Lung (tissue), 12 donors: ENCODE results near the gene MOB3C. TPM values are rescaled to one million over a fixed set of nuclear protein-coding genes. Genes with fewer than 3 reads are reported as not detected.
"Not testable (repeated sequence)": the region's sequence is repeated elsewhere in the genome, so short reads cannot be mapped to it uniquely, and the experiment has no call there.

Source experiments
- ATAC-seq: fragments of 200-7000 bp; cut with Tn5 transposase; one replicate; pipeline ENCODE4 v1.9.1; 2020; ENCODE audit warnings: moderate number of reproducible peaks; ENCODE audit not compliant: insufficient read depth, low FRiP score
- DNase-seq, 3 donors: peaks; one replicate each; pipeline ENCODE4 v3.0.0-alpha.2; 2013 to 2017
- H3K27ac ChIP-seq, 2 donors: one replicate each; pipeline ENCODE4 v1.5.1; 2013; ENCODE audit warnings: mild to moderate bottlenecking in 2 of 2, moderate library complexity in 2 of 2, control low read depth in 1 of 2, inconsistent platforms in 1 of 2, low read depth in 1 of 2, low read length in 1 of 2
- H3K27me3 ChIP-seq, 3 donors: one replicate each; pipeline ENCODE4 v1.5.1; 2013; ENCODE audit warnings: low read length in 2 of 3; ENCODE audit not compliant: control insufficient read depth in 3 of 3, insufficient read depth in 3 of 3
- H3K36me3 ChIP-seq, 4 donors: one replicate each; pipeline ENCODE4 v1.5.1; 2013; ENCODE audit warnings: low read length in 4 of 4, mild to moderate bottlenecking in 1 of 4, moderate library complexity in 1 of 4; ENCODE audit not compliant: control insufficient read depth in 4 of 4, insufficient read depth in 4 of 4
- H3K4me1 ChIP-seq, 5 donors: one replicate each; pipeline ENCODE4 v1.5.1; 2013; ENCODE audit warnings: low read length in 5 of 5, mild to moderate bottlenecking in 2 of 5, moderate library complexity in 1 of 5; ENCODE audit not compliant: control insufficient read depth in 5 of 5, insufficient read depth in 5 of 5
- H3K4me3 ChIP-seq: one replicate; pipeline ENCODE4 v1.5.1; 2013; ENCODE audit warnings: mild to moderate bottlenecking, control low read depth, moderate library complexity
- H3K9ac ChIP-seq, 2 donors: one replicate each; pipeline ENCODE4 v1.5.1; 2013; ENCODE audit warnings: low read length in 2 of 2, control low read depth in 1 of 2; ENCODE audit not compliant: insufficient read depth in 1 of 2
- H3K9me3 ChIP-seq, 4 donors: one replicate each; pipeline ENCODE4 v1.5.1; 2013; ENCODE audit warnings: low read length in 3 of 4, mild to moderate bottlenecking in 1 of 4, moderate library complexity in 1 of 4; ENCODE audit not compliant: control insufficient read depth in 4 of 4, insufficient read depth in 3 of 4
- WGBS, 2 donors: extraction: QIAGEN DNeasy Blood & Tissue Kit; methylation state at CpG; one replicate each; pipeline ENCODE4 v1.1.7; 2013; 5-methylcytosine and 5-hydroxymethylcytosine counted together
- polyA plus RNA-seq, 2 donors: library from polyadenylated mRNA; stranded (reverse); fragments of 200-250 nt; gene quantifications; one replicate each; pipeline ENCODE4 v1.2.1, GENCODE V29; 2013
- total RNA-seq, 2 donors: library from RNA; depleted of rRNA in 1 of 2; stranded (reverse); fragments of >200 nt in 1 of 2; gene quantifications; one replicate each; pipeline ENCODE4 v1.2.1, GENCODE V29; 2014 to 2021
- TF ChIP-seq, protein P1 (sequence below): IDR thresholded peaks from 2 replicates; pipeline ENCODE4 v1.5.1; 2012; ENCODE audit warnings: mild to moderate bottlenecking; ENCODE audit errors: control extremely low read depth, extremely low read depth
- donor health status: control.
- donor health status: control.
- donor health status: Bipolar disorder and iron deficiency.
- donor health status: healthy.
- donor health status: DM: yes; HTN: yes; CAD: no.

MOB3C gene
- total and polyA plus RNA-seq, 4 donors, result 10.6 to 28.7 (median 16.5) TPM

GRCh38 chr1:46659307-46659870, 42.8 kb upstream of the MOB3C start:
- peaks cover 0 to 2% (median 0%) of the 10 kb centered on the region in 5 donors for H3K4me1 ChIP-seq
- no peak for DNase-seq
- TF ChIP-seq, protein P1, sequence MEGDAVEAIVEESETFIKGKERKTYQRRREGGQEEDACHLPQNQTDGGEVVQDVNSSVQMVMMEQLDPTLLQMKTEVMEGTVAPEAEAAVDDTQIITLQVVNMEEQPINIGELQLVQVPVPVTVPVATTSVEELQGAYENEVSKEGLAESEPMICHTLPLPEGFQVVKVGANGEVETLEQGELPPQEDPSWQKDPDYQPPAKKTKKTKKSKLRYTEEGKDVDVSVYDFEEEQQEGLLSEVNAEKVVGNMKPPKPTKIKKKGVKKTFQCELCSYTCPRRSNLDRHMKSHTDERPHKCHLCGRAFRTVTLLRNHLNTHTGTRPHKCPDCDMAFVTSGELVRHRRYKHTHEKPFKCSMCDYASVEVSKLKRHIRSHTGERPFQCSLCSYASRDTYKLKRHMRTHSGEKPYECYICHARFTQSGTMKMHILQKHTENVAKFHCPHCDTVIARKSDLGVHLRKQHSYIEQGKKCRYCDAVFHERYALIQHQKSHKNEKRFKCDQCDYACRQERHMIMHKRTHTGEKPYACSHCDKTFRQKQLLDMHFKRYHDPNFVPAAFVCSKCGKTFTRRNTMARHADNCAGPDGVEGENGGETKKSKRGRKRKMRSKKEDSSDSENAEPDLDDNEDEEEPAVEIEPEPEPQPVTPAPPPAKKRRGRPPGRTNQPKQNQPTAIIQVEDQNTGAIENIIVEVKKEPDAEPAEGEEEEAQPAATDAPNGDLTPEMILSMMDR, result no peak
- no peak overlapping the region for H3K27ac ChIP-seq
- H3K27me3 ChIP-seq, result no peaks in the 10 kb centered on the region
- H3K4me3 ChIP-seq, result no peak overlapping the region
- ATAC-seq, result no peak
- H3K9me3 ChIP-seq, result no peaks in the 10 kb centered on the region
- WGBS, 2 donors, result 87 to 88% methylated on average over 2 of the region's 2 CpGs
- H3K36me3 ChIP-seq, result peaks cover 8 to 37% (median 20%) of the 10 kb centered on the region in 4 donors
- H3K9ac ChIP-seq, result no peak overlapping the region

GRCh38 chr1:46657775-46658174, 41.2 kb upstream of the MOB3C start:
- Histone ChIP-seq H3K4me1 (peaks cover 0 to 13% (median 0%) of the 10 kb centered on the region in 5 donors), H3K27me3 (no peaks in the 10 kb centered on the region), H3K9me3 (no peaks in the 10 kb centered on the region), H3K9ac (no peak overlapping the region), H3K36me3 (peaks cover 8 to 33% (median 15%) of the 10 kb centered on the region in 4 donors), H3K4me3 (no peak overlapping the region), H3K27ac (no peak overlapping the region)
- DNase-seq, result no peak
- WGBS, 2 donors, result 71 to 90% methylated on average over 1 of the region's 1 CpG
- TF ChIP-seq, protein P1, result no peak
- no peak for ATAC-seq

DNA sequence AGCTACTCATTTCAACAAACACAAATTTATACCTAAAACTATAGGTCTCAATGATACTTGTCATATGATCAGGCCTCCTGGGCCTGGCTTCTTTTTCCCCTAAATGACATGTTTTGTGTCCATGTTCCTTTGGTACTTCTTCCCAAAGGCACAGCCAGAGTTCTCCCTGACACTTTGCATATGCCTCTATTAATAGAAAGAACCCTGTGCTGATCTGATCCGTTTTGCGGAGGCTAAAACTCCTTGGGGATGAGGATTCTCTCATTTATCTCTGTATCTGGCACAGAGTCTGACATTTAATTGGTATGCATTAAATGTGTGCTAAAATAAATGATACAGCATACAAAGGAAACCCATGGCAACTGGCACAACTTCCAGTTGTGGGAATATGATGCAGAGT, 40.0 kb upstream of the MOB3C start:
- Histone ChIP-seq H3K27me3 (no peaks in the 10 kb centered on the region), H3K9me3 (no peaks in the 10 kb centered on the region), H3K9ac (no peak overlapping the region), H3K27ac (no peak overlapping the region), H3K4me3 (no peak overlapping the region), H3K36me3 (peaks cover 9 to 41% (median 17%) of the 10 kb centered on the region in 4 donors), H3K4me1 (peaks cover 0 to 13% (median 0%) of the 10 kb centered on the region in 5 donors)
- ATAC-seq (no peak), DNase-seq (no peak)
- TF ChIP-seq, protein P1, result no peak
- WGBS, 2 donors, result 86 to 93% methylated on average over 2 of the region's 2 CpGs

DNA sequence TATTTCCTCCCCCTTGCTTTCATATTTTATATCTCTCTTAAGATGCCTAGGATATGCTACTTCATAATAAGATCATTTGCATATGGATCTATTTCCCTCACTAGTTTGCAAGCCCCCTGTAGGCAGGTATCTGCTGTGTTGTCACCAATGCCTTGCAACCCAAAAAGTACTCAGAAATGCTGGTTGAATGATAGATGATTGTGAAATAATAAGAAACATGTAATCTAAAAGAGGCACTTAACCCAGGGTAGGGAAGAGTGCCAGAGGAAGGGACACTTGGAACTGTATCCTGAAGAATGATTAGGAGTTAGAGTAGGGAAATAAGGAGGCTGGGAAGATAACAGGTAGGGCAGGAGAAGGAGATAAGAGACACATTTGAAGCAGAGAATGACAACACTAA, 39.2 kb upstream of the MOB3C start:
- H3K4me3 ChIP-seq, result no peak overlapping the region
- H3K27ac ChIP-seq, result no peak overlapping the region
- H3K36me3 ChIP-seq, result peaks cover 9 to 37% (median 17%) of the 10 kb centered on the region in 4 donors
- H3K9ac ChIP-seq, result no peak overlapping the region
- no peaks in the 10 kb centered on the region for H3K27me3 ChIP-seq
- H3K4me1 ChIP-seq, result peaks cover 0 to 13% (median 0%) of the 10 kb centered on the region in 5 donors
- TF ChIP-seq, protein P1, result no peak
- ATAC-seq (no peak), DNase-seq (no peak)
- H3K9me3 ChIP-seq, result no peaks in the 10 kb centered on the region

GRCh38 chr1:46654698-46655097, 38.1 kb upstream of the MOB3C start:
- not testable (repeated sequence) for H3K9me3 ChIP-seq, H3K4me3 ChIP-seq, H3K9ac ChIP-seq, DNase-seq, H3K27ac ChIP-seq, ATAC-seq, H3K27me3 ChIP-seq
- WGBS, 2 donors, result 95 to 100% methylated on average over 2 of the region's 2 CpGs
- Histone ChIP-seq H3K36me3 (peaks cover 9 to 46% (median 24%) of the 10 kb centered on the region in 4 donors), H3K4me1 (peaks cover 0 to 13% (median 0%) of the 10 kb centered on the region in 5 donors)
